Neuron (in vitro differentiated cells): ENCODE measurements around the gene SMIM41.

ENCODE experiments used
- H2AFZ ChIP-seq: one replicate; pipeline ENCODE4 v1.6.1; 2013; ENCODE audit warnings: low read depth, mild to moderate bottlenecking, inconsistent platforms, low read length, moderate library complexity
- H3K27me3 ChIP-seq: one replicate; pipeline ENCODE4 v1.6.1; 2013; ENCODE audit warnings: low read length; ENCODE audit not compliant: insufficient read depth
- H3K36me3 ChIP-seq: one replicate; pipeline ENCODE4 v1.6.1; 2013; ENCODE audit warnings: low read length; ENCODE audit not compliant: insufficient read depth
- H3K4me1 ChIP-seq: one replicate; pipeline ENCODE4 v1.6.1; 2013; ENCODE audit warnings: low read length; ENCODE audit not compliant: insufficient read depth
- H3K4me3 ChIP-seq: 2 replicates; pipeline ENCODE4 v1.5.1; 2013; ENCODE audit warnings: mild to moderate bottlenecking, low read length, moderate library complexity
- H3K9me3 ChIP-seq: one replicate; pipeline ENCODE4 v1.6.1; 2013; ENCODE audit warnings: low read length

Gene SMIM41

GRCh38 chr12:52148464-52149181 is 69.1 kb downstream of the SMIM41 start:
- H3K36me3 ChIP-seq, result no peaks in the 10 kb centered on the region
- H3K9me3 ChIP-seq, result no peaks in the 10 kb centered on the region
- H3K27me3 ChIP-seq, result peaks cover 17% of the 10 kb centered on the region
- H3K4me3 ChIP-seq, result no peak overlapping the region
- no peaks in the 10 kb centered on the region for H3K4me1 ChIP-seq
- no peak overlapping the region for H2AFZ ChIP-seq

GRCh38 chr12:52149182-52149641 is 69.7 kb downstream of the SMIM41 start:
- no peaks in the 10 kb centered on the region for H3K9me3 ChIP-seq
- H3K4me1 ChIP-seq, result no peaks in the 10 kb centered on the region
- H3K27me3 ChIP-seq, result peaks cover 17% of the 10 kb centered on the region
- no peak overlapping the region for H2AFZ ChIP-seq
- no peaks in the 10 kb centered on the region for H3K36me3 ChIP-seq
- no peak overlapping the region for H3K4me3 ChIP-seq

GRCh38 chr12:52149651-52150241 is 70.2 kb downstream of the SMIM41 start:
- H3K27me3 ChIP-seq, result peaks cover 17% of the 10 kb centered on the region
- no peaks in the 10 kb centered on the region for H3K36me3 ChIP-seq
- no peak overlapping the region for H2AFZ ChIP-seq
- H3K4me3 ChIP-seq, result no peak overlapping the region
- no peaks in the 10 kb centered on the region for H3K4me1 ChIP-seq
- H3K9me3 ChIP-seq, result no peaks in the 10 kb centered on the region

- Histone ChIP-seq H3K27me3 (peaks cover 17% of the 10 kb centered on the region), H3K4me1 (no peaks in the 10 kb centered on the region), H3K36me3 (no peaks in the 10 kb centered on the region), H3K9me3 (no peaks in the 10 kb centered on the region), H3K4me3 (no peak overlapping the region), H2AFZ (no peak overlapping the region)
These were observed 71.8 kb downstream of the SMIM41 start for GRCh38 chr12:52151153-52151836.

GRCh38 chr12:52151837-52152783 is 72.6 kb downstream of the SMIM41 start:
- Histone ChIP-seq H3K4me3 (no peak overlapping the region), H2AFZ (no peak overlapping the region), H3K4me1 (no peaks in the 10 kb centered on the region), H3K36me3 (no peaks in the 10 kb centered on the region), H3K27me3 (peaks cover 17% of the 10 kb centered on the region), H3K9me3 (no peaks in the 10 kb centered on the region)

GRCh38 chr12:52152905-52153317 is 73.4 kb downstream of the SMIM41 start:
- peaks cover 17% of the 10 kb centered on the region for H3K27me3 ChIP-seq
- no peaks in the 10 kb centered on the region for H3K36me3 ChIP-seq
- no peak overlapping the region for H3K4me3 ChIP-seq
- H3K9me3 ChIP-seq, result no peaks in the 10 kb centered on the region
- no peaks in the 10 kb centered on the region for H3K4me1 ChIP-seq
- H2AFZ ChIP-seq, result no peak overlapping the region

GRCh38 chr12:52155048-52155868 is 75.8 kb downstream of the SMIM41 start:
- no peak overlapping the region for H3K4me3 ChIP-seq
- H3K4me1 ChIP-seq, result no peaks in the 10 kb centered on the region
- no peak overlapping the region for H2AFZ ChIP-seq
- no peaks in the 10 kb centered on the region for H3K9me3 ChIP-seq
- no peaks in the 10 kb centered on the region for H3K36me3 ChIP-seq
- peaks cover 14% of the 10 kb centered on the region for H3K27me3 ChIP-seq

GRCh38 chr12:52156311-52156710 is 76.8 kb downstream of the SMIM41 start:
- Histone ChIP-seq H3K27me3 (peaks cover 11% of the 10 kb centered on the region), H3K36me3 (no peaks in the 10 kb centered on the region), H3K4me3 (no peak overlapping the region), H2AFZ (no peak overlapping the region), H3K9me3 (no peaks in the 10 kb centered on the region), H3K4me1 (no peaks in the 10 kb centered on the region)

GRCh38 chr12:52156757-52157565 is 77.5 kb downstream of the SMIM41 start:
- Histone ChIP-seq H3K9me3 (no peaks in the 10 kb centered on the region), H2AFZ (no peak overlapping the region), H3K4me1 (no peaks in the 10 kb centered on the region), H3K27me3 (peaks cover 9% of the 10 kb centered on the region), H3K36me3 (no peaks in the 10 kb centered on the region), H3K4me3 (no peak overlapping the region)

GRCh38 chr12:52157566-52158150 is 78.2 kb downstream of the SMIM41 start:
- Histone ChIP-seq H3K9me3 (no peaks in the 10 kb centered on the region), H2AFZ (no peak overlapping the region), H3K27me3 (peaks cover 7% of the 10 kb centered on the region), H3K4me1 (no peaks in the 10 kb centered on the region), H3K4me3 (no peak overlapping the region), H3K36me3 (no peaks in the 10 kb centered on the region)
